ENCODE data around the gene IFNL1.

DNA sequence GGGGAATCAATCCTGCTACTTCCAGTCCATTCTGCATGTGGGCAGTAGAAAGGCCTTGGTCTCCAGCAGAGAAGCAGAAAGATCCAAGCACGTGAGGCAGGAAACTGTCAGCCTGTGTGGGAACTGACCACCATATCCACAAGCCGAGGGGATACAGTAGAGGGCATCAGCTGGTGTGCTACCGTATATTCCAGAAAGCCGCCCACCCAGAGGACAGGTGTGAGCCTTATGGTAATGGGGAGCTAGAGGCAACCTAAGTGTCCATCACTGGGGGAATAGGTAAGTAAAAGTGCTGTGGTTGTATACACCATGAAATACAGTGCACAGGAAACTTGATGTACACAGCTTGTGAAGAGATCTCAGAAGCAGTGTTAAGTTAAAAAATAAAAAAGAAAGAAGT is 2.8 kb upstream of the IFNL1 start:
- TF ChIP-seq, protein P1, sequence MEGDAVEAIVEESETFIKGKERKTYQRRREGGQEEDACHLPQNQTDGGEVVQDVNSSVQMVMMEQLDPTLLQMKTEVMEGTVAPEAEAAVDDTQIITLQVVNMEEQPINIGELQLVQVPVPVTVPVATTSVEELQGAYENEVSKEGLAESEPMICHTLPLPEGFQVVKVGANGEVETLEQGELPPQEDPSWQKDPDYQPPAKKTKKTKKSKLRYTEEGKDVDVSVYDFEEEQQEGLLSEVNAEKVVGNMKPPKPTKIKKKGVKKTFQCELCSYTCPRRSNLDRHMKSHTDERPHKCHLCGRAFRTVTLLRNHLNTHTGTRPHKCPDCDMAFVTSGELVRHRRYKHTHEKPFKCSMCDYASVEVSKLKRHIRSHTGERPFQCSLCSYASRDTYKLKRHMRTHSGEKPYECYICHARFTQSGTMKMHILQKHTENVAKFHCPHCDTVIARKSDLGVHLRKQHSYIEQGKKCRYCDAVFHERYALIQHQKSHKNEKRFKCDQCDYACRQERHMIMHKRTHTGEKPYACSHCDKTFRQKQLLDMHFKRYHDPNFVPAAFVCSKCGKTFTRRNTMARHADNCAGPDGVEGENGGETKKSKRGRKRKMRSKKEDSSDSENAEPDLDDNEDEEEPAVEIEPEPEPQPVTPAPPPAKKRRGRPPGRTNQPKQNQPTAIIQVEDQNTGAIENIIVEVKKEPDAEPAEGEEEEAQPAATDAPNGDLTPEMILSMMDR (IDR thresholded peaks at IDR 0.05; ENCODE audit: extremely low read depth in 1 of 2, insufficient read depth in 1 of 2, low read depth in 1 of 2, low read length in 2 of 2), result no peak
- TF ChIP-seq POLR2AphosphoS5 (IDR thresholded peaks at IDR 0.05; ENCODE audit: insufficient read depth, low read depth, low read length) (no peak), EZH2 (IDR thresholded peaks at IDR 0.05; ENCODE audit: borderline replicate concordance, low read depth, low read length, severe bottlenecking) (no peak), POLR2A (IDR thresholded peaks at IDR 0.05; ENCODE audit: low read depth, low read length) (no peak), JUN (IDR thresholded peaks at IDR 0.05; ENCODE audit: borderline replicate concordance, insufficient read depth, insufficient read length, low read depth) (no peak), GATA2 (IDR thresholded peaks at IDR 0.05; ENCODE audit: insufficient read depth, insufficient read length, low read depth, low read length) (no peak)

Measured in endothelial cell of umbilical vein (primary cell).